GM19193 (cell line): ENCODE data around the gene SLC24A5.

Source experiments
- POLR2A ChIP-seq: IDR thresholded peaks from 4 replicates; pipeline ENCODE4 v1.6.1; 2011; ENCODE audit not compliant: insufficient read depth, insufficient read length; ENCODE audit errors: extremely low read depth

Gene SLC24A5

DNA sequence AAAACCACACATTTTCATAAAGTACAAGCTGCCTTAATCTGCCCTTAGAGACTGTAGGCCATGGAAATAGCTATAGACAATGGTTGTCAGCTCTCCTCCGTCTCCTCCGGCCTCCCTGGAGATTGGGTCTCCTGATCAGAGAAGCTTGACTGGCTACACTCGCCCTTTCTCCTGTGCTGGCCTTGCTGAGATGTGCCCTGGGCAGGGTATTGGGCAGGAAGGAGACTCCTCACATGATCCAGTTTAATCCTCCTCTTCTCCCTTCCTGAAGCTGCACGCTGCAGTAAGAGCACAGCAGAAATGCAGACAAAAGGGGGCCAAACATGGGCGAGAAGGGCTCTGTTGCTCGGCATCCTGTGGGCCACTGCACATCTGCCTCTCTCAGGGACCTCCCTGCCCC lies at the start of gene SLC24A5:
SLC24A5 (plus strand) TSS at position 246 of the 400 bp plus-strand sequence; CDS start at position 301, 55 bp downstream.
- no peak for TF ChIP-seq POLR2A

DNA sequence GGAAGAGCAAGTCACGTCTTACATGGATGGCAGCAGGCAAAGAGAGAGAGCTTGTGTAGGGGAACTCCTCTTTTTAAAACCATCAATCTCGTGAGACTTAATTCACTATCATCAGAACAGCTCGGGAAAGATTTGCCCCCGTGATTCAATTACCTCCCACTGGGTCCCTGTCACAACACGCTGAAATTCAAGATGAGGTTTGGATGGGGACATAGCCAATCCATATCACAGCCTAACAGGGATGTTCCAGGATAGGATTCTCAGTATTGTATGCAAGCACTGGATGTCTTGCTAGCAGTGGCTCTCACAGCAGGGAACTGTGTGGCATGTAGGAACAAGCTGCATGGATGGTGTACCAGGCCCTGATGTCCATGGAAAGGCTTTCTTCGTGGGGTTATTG lies 47.8 kb upstream of the SLC24A5 start:
- TF ChIP-seq POLR2A, result no peak

DNA sequence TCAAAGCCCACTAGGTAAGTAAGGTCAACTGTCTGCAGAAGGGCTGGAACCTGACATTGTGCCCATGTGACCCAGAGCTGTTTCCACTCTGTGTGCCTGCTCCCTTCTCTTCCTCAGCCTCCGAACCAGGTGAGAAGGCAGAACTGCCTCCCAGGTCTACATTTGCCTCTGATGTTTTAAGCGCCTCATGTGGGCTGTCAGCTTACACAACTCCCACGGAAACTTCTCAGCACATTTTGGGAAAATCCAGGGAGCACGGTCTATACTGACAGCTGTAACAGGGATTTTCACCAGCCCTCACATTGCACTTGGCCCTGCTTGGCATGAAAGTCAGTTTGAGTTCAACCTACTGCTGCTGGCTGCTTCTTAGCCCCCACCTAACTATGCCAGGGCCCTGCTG lies 46.9 kb upstream of the SLC24A5 start:
- no peak for TF ChIP-seq POLR2A

DNA sequence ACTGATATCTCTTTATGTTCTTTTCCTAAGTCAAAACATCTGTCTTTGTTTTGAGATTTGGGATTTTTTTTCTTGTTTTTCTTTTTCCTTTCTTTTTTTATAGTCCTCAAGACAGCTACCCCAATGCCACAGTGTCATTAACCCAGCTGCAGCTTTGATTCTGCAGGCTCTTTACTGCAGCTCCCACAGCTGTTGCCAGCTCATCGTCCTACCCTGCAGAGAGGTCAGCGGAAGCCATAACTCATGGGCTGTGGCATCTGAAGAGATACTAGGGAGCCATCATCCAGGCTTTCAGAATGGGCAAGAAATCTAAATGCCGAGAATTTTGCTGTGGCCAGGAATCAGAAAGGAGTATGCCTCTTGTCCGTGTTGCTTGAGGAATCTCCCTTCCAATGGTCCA lies 44.3 kb upstream of the SLC24A5 start:
- no peak for TF ChIP-seq POLR2A

DNA sequence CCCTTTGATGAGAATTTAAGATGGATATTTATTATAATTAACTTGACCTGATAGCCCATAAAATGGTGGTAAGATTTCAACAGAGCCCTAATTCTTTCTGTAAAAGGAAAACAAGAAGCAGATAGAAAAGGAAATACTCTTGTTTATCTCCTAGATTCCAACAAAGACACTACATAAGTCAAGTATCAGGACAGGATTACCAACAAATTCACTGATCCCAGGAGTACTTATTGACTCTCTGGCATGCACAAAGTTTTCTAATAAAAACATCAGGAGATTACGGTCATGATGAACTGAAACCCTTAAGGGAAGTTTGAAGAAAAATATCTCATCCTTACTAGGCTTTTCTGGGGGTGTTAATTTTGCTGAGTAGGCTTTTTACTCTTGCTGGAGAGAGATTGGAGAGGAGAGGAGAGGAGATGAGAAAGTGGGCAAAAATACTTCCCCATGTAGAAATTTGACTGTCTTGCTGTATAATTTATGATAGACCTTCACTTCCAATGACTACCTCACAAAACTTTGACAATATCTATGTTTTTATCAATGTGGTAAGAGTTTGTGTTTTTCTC lies 43.1 kb upstream of the SLC24A5 start:
- no peak for TF ChIP-seq POLR2A

DNA sequence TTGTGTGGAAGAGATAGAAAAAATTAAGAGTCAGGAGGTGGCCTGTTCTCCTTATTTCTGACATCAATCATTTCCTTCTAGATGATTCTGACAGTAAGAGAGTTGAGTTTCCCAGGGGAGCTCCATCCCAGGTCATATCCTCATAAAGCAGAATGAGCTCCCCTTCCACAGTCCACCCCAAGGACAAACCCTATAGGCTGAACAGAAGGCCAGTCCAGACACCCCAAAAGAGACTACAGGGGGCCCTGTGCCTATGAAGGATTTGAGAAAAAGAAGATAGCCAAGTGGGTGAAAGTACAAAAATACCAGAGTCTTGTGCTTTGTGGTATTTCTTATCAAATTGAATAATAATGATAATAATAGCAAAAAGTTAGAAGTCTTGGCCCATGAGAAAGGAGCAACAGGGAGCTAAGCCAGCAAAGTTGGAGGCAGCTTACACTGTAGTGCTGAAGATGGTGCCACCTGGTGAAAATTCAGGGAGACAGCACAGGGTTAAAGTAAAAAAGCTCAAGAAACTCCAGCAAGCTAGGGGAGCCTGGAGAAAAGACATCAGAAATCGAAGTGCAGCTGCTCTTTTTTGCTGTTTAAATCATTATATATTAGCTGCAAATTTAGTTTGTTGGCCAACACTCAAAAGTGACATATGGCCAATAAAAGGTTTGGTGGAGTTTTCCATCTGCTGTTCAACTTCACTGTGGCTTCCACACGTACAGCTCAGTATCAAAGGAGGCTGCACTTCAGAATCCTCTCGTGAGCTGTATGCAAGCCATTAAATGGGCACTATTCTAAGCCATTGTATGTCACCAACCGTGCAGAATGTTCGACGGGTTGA lies 35.8 kb upstream of the SLC24A5 start:
- no peak for TF ChIP-seq POLR2A

DNA sequence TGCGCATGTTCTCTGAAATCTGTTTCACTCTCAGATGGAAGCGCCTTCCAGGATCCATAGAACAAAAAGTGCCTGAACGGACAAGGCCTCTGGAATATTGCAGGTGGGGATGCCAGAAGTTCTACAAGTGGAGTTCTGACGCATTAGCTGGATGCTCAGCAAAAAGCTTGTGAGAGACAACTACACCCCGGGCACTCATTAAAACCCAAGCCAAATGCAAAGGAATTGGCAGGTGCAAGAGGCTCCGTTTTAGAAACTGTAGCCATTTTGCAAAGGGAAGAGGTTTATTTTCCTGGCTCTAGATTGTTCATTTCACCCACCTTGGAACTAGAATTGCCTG lies 35.2 kb upstream of the SLC24A5 start:
- TF ChIP-seq POLR2A, result no peak

DNA sequence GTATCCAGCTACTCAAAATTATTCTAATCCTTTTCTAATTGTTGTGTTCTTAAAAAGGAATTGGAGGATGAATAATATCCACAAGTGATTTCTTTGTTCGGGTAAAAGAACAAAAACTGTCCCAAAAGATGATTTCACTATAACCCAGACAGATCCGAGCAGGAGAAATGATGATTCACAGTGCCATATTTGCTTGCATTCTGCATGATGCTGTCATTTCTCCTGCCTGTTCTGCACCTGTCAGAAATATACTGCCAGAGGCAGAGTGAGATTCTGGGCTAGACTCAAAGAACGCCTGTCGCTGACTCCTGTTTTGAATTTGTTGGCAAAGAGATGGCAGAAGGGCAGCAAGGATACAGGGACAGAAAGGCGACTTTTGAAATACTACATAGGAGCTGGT lies 34.7 kb upstream of the SLC24A5 start:
- TF ChIP-seq POLR2A, result no peak

DNA sequence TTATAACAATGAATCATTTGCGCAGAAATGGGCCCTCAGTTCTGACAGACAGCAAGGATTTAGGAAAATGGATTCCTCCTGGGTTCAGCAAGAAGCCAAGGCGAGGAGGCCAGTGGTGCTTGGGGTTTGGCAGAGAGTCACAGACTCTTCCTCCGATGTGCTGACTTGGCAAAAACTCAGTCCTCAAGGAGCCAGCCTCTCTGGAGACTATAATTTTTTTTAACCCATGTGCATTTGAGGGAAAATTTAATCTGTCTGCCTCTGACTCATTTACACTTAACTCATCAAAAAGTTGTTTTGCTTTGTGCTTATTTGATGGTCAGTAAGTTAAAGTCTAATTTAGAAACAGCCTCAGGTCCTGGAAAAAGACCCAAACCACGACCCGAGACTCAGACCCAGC lies 34.2 kb upstream of the SLC24A5 start:
- TF ChIP-seq POLR2A, result no peak

DNA sequence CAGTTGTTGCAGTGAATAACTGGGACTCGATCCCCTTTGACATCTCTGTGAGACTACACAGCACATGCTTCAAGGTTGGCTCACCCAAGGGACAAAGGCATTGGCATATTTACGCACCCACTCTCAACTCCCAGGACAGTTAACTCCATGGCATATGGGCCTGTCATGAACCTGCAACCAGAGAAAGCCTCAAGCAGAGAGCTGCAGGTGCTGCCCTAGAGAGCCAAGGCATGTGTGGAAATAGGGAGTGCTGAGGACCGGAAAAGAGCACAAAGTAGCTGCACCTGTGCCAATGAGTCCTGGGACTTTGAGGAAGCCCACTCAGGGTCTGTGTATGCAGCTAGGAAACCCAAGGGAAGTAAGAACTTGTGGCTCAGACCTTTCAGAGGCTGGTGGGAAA lies 32.9 kb upstream of the SLC24A5 start:
- TF ChIP-seq POLR2A, result no peak

DNA sequence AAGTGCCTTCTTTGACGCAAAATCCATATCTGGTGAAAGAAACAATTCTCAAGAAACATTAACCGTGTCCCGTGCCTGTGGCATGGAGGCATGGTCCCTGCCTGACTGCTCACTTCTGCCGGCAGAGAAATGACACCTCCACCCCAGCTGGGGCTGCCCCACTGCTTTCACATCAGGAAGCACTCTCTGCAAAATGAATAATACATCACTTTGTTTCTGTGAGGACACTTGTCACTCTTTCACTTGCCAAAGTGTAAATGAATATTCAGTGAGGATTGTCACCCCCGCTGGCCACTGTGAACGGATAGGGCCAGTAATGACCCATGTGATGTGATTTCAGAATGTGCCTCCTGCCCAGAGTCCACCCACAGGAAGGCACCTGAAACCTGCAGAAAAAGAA lies 31.1 kb upstream of the SLC24A5 start:
- TF ChIP-seq POLR2A, result no peak

DNA sequence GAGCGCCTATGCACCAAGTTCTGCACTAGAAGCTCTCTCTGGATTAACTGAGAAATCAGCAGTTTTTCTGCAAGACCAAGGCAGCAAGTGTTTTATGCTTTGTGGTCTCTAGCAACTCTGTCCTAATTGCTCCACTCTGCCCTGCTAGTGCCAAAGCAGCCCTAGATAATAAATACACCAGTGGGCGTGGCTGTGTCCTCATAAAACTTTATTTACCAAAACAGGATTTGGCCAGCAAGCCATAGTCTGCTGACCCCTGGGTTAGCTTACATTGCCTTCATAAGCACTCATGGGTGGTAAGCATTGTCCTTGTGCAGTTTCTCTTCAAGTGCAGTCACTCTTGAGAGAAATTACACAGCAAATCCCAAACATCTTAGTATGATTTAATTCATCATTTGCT lies 30.7 kb upstream of the SLC24A5 start:
- TF ChIP-seq POLR2A, result no peak

DNA sequence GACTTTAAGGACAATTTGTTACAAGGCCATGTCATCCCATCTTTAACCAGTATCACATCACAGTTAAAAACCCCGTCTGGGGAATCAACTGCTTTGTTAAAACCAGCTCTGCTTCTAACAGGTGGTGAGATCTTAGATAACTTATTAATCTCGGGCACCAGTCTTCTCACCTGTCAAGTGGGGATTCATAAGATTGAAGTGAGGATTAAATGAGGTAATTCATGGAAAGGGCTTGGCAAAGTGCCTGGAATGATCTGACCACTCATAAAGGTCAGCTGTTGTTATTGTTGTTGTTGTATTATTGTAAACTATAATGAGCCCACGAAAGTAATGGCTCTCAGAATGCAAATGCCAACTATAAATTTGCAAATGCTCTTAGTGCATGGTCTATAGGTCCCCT lies 30.1 kb upstream of the SLC24A5 start:
- TF ChIP-seq POLR2A, result no peak

DNA sequence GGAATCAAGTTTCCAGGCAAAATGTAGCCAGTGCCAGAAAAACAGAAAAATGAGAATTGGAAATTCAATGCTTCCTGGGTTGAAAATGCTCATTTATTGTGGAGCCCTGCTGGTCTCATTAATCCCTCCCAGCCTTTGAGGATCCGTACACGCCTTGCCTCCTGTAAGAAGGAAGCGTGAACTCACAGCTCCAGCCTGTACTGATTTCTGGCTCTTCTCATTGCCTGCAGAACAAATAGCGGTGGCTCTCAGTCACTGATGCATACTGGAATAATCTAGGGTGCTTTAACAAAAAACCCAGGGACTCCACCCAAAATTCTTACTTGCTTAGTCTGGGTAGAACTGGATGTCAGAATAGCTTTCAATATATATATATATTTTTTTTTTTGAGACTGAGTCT lies 29.3 kb upstream of the SLC24A5 start:
- TF ChIP-seq POLR2A, result no peak

DNA sequence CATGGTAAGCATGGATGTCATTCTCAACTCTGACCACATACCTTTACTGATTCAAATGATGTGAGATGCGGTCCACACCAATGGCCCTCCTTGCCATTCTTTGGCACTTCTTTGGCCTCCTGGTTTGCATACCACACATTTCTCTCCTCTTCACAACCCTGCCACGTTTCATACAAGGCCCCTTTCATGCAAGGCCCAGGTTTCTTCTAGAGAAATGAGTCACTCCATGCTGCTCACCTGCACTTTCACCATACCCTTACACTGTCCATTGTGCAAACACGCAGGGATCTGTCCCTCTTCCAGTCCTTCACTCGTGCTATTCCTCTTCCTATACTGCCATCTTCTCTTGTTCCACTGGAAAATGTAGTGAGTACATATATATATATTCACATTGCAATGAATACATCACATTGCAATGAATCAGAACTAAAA lies 24.4 kb upstream of the SLC24A5 start:
- no peak for TF ChIP-seq POLR2A

DNA sequence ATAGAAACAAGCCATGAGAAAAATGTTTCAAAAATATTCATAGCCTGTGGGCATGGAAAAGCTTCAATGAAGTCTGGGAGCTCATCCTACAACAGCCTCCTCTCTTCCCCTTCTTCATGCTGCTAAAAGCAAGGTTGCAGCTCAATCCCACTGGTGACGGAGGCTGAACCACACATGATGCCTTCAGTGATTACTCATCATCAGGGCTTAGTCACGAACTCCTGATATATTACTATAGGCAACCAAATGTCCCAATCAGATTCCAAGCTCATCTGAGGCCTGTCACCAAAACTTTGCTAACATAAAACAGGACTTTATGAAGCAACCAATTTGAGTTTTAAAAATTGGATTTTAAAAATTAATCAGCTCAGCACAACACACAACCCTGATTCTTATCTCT lies 24.0 kb upstream of the SLC24A5 start:
- no peak for TF ChIP-seq POLR2A
